Mammary epithelial cell (primary cell): Measurements from ENCODE around the gene MCM3AP.

ENCODE experiments used
- EZH2 ChIP-seq: IDR thresholded peaks from 2 replicates; pipeline ENCODE4 v1.6.1; 2012; ENCODE audit warnings: low read length, inconsistent platforms, borderline replicate concordance
- TF ChIP-seq, protein P1 (sequence below), 2 donors: IDR thresholded peaks in 1 of 2; conservative IDR thresholded peaks in 1 of 2; 2 replicates each; pipeline ENCODE4 v1.5.1; 2011 to 2012; ENCODE audit warnings: inconsistent platforms in 2 of 2, low read length in 2 of 2, mild to moderate bottlenecking in 2 of 2, control low read depth in 1 of 2, low read depth in 1 of 2; ENCODE audit not compliant: insufficient read depth in 1 of 2; ENCODE audit errors: extremely low read depth in 1 of 2

- TF ChIP-seq, protein P1, sequence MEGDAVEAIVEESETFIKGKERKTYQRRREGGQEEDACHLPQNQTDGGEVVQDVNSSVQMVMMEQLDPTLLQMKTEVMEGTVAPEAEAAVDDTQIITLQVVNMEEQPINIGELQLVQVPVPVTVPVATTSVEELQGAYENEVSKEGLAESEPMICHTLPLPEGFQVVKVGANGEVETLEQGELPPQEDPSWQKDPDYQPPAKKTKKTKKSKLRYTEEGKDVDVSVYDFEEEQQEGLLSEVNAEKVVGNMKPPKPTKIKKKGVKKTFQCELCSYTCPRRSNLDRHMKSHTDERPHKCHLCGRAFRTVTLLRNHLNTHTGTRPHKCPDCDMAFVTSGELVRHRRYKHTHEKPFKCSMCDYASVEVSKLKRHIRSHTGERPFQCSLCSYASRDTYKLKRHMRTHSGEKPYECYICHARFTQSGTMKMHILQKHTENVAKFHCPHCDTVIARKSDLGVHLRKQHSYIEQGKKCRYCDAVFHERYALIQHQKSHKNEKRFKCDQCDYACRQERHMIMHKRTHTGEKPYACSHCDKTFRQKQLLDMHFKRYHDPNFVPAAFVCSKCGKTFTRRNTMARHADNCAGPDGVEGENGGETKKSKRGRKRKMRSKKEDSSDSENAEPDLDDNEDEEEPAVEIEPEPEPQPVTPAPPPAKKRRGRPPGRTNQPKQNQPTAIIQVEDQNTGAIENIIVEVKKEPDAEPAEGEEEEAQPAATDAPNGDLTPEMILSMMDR (conservative IDR thresholded peaks at IDR 0.05 in 1 of 2, IDR thresholded peaks at IDR 0.05 in 1 of 2; ENCODE audit: extremely low read depth in 1 of 2, insufficient read depth in 1 of 2, low read depth in 1 of 2, low read length in 2 of 2) = no peak
- no peak for TF ChIP-seq EZH2
Measured at GRCh38 chr21:46320331-46320801, 35.0 kb upstream of the MCM3AP start.
